Measurements from ENCODE around the gene CFB.
"Not testable (repeated sequence)": the region's sequence is repeated elsewhere in the genome, so short reads cannot be mapped to it uniquely, and the experiment has no call there.

The CFB gene

GRCh38 chr6:31901415-31901952 is 44.4 kb upstream of the CFB start:
- no peaks in the 10 kb centered on the region for H3K9me3 ChIP-seq (ENCODE audit: severe bottlenecking)
- no peaks in the 10 kb centered on the region for H3K36me3 ChIP-seq (ENCODE audit: low read depth)
- H3K4me1 ChIP-seq (ENCODE audit: insufficient read depth, poor library complexity, severe bottlenecking) = peaks cover 4% of the 10 kb centered on the region
- no peaks in the 10 kb centered on the region for H3K27me3 ChIP-seq (ENCODE audit: insufficient read depth, poor library complexity, severe bottlenecking)
- ATAC-seq (ENCODE audit: low read depth) = no peak; the same call in 2 of the 3 replicates
- peak overlapping the region; percentile 68 for H3K27ac ChIP-seq (ENCODE audit: poor library complexity, severe bottlenecking)
- DNase-seq (ENCODE audit: low spot score) = no peak
- peak overlapping the region; percentile 36 for H3K4me3 ChIP-seq (ENCODE audit: severe bottlenecking)
- no peak for TF ChIP-seq CTCF (IDR thresholded peaks at IDR 0.05; ENCODE audit: poor library complexity, severe bottlenecking)

- H3K9me3 ChIP-seq (ENCODE audit: severe bottlenecking) = no peaks in the 10 kb centered on the region
- H3K27me3 ChIP-seq (ENCODE audit: insufficient read depth, poor library complexity, severe bottlenecking) = no peaks in the 10 kb centered on the region
- no peak for TF ChIP-seq CTCF (IDR thresholded peaks at IDR 0.05; ENCODE audit: poor library complexity, severe bottlenecking)
- ATAC-seq (ENCODE audit: low read depth) (peak; percentile 66), DNase-seq (ENCODE audit: low spot score) (peak; percentile 91)
- no peaks in the 10 kb centered on the region for H3K36me3 ChIP-seq (ENCODE audit: low read depth)
- H3K27ac ChIP-seq (ENCODE audit: poor library complexity, severe bottlenecking) = peak within 1 kb of the TSS; percentile 68
- H3K4me1 ChIP-seq (ENCODE audit: insufficient read depth, poor library complexity, severe bottlenecking) = peaks cover 4% of the 10 kb centered on the region
- peak within 1 kb of the TSS; percentile 36 for H3K4me3 ChIP-seq (ENCODE audit: severe bottlenecking)
These were observed 43.8 kb upstream of the CFB start, which contains the start of gene ZBTB12 for GRCh38 chr6:31901953-31902643. TSS of gene ZBTB12 (minus strand) at chr6:31902086. CDS start at chr6:31901305, 781 bp downstream.

GRCh38 chr6:31903957-31904356 is 41.9 kb upstream of the CFB start:
- ATAC-seq (ENCODE audit: low read depth) (no peak), DNase-seq (ENCODE audit: low spot score) (no peak)
- H3K9me3 ChIP-seq (ENCODE audit: severe bottlenecking) = no peaks in the 10 kb centered on the region
- H3K27me3 ChIP-seq (ENCODE audit: insufficient read depth, poor library complexity, severe bottlenecking) = no peaks in the 10 kb centered on the region
- no peak overlapping the region for H3K27ac ChIP-seq (ENCODE audit: poor library complexity, severe bottlenecking)
- TF ChIP-seq CTCF (IDR thresholded peaks at IDR 0.05; ENCODE audit: poor library complexity, severe bottlenecking) = no peak
- no peaks in the 10 kb centered on the region for H3K36me3 ChIP-seq (ENCODE audit: low read depth)
- no peak overlapping the region for H3K4me3 ChIP-seq (ENCODE audit: severe bottlenecking)
- no peaks in the 10 kb centered on the region for H3K4me1 ChIP-seq (ENCODE audit: insufficient read depth, poor library complexity, severe bottlenecking)

- H3K27me3 ChIP-seq (ENCODE audit: insufficient read depth, poor library complexity, severe bottlenecking) = no peaks in the 10 kb centered on the region
- H3K4me3 ChIP-seq (ENCODE audit: severe bottlenecking) = no peak overlapping the region
- H3K9me3 ChIP-seq (ENCODE audit: severe bottlenecking) = no peaks in the 10 kb centered on the region
- no peaks in the 10 kb centered on the region for H3K4me1 ChIP-seq (ENCODE audit: insufficient read depth, poor library complexity, severe bottlenecking)
- no peak for TF ChIP-seq CTCF (IDR thresholded peaks at IDR 0.05; ENCODE audit: poor library complexity, severe bottlenecking)
- no peak overlapping the region for H3K27ac ChIP-seq (ENCODE audit: poor library complexity, severe bottlenecking)
- no peak for DNase-seq (ENCODE audit: low spot score)
- no peak for ATAC-seq (ENCODE audit: low read depth)
- no peaks in the 10 kb centered on the region for H3K36me3 ChIP-seq (ENCODE audit: low read depth)
These were observed 40.9 kb upstream of the CFB start for GRCh38 chr6:31905041-31905440.

- Histone ChIP-seq H3K4me3 (ENCODE audit: severe bottlenecking) (no peak overlapping the region), H3K27me3 (ENCODE audit: insufficient read depth, poor library complexity, severe bottlenecking) (no peaks in the 10 kb centered on the region), H3K27ac (ENCODE audit: poor library complexity, severe bottlenecking) (no peak overlapping the region), H3K36me3 (ENCODE audit: low read depth) (no peaks in the 10 kb centered on the region), H3K9me3 (ENCODE audit: severe bottlenecking) (no peaks in the 10 kb centered on the region), H3K4me1 (ENCODE audit: insufficient read depth, poor library complexity, severe bottlenecking) (peaks cover 10% of the 10 kb centered on the region)
- no peak for TF ChIP-seq CTCF (IDR thresholded peaks at IDR 0.05; ENCODE audit: poor library complexity, severe bottlenecking)
- ATAC-seq (ENCODE audit: low read depth) (no peak), DNase-seq (ENCODE audit: low spot score) (no peak)
These were observed 39.8 kb upstream of the CFB start for GRCh38 chr6:31906122-31906521.

GRCh38 chr6:31906727-31907126 is 39.2 kb upstream of the CFB start:
- ATAC-seq (ENCODE audit: low read depth); H3K27ac ChIP-seq (ENCODE audit: poor library complexity, severe bottlenecking); H3K9me3 ChIP-seq (ENCODE audit: severe bottlenecking); H3K4me3 ChIP-seq (ENCODE audit: severe bottlenecking); H3K36me3 ChIP-seq (ENCODE audit: low read depth); DNase-seq (ENCODE audit: low spot score); H3K27me3 ChIP-seq (ENCODE audit: insufficient read depth, poor library complexity, severe bottlenecking): not testable (repeated sequence)
- H3K4me1 ChIP-seq (ENCODE audit: insufficient read depth, poor library complexity, severe bottlenecking) = peaks cover 16% of the 10 kb centered on the region
